Measurements from ENCODE around the gene PPP1R27. TPM values are rescaled to one million over a fixed set of nuclear protein-coding genes. Genes with fewer than 3 reads are reported as not detected.

The PPP1R27 gene
- polyA plus RNA-seq, 2 of the 4 experiments (the other 2 are of a cell fraction) = 0.09 TPM; not detected in 1

GRCh38 chr17:81879121-81879520 lies 44.3 kb upstream of the PPP1R27 start:
- Histone ChIP-seq H3K4me2 (no peak overlapping the region), H3K4me1 (peaks cover 6% of the 10 kb centered on the region; the same call in 1 of the 3 replicates), H3K9me3 (no peaks in the 10 kb centered on the region), H3K27ac (no peak overlapping the region), H3K4me3 (no peak overlapping the region)
- peak; percentile 12 to 63; a peak in 1 of 6 replicates for ATAC-seq
- TF ChIP-seq GATA3 (IDR thresholded peaks at IDR 0.05; ENCODE audit: borderline replicate concordance) (no peak), NPAS2 (CRISPR knock-in tag; IDR thresholded peaks at IDR 0.05; ENCODE audit: borderline replicate concordance) (no peak), HOXA7 (CRISPR knock-in tag; IDR thresholded peaks at IDR 0.05) (no peak), EHMT2 (IDR thresholded peaks at IDR 0.05; ENCODE audit: low read depth) (no peak), CHD4 (IDR thresholded peaks at IDR 0.05; ENCODE audit: borderline replicate concordance) (no peak), ZFP36 (IDR thresholded peaks at IDR 0.05; ENCODE audit: borderline replicate concordance, partially characterized antibody) (no peak), EHF (CRISPR knock-in tag; IDR thresholded peaks at IDR 0.05) (no peak), CHD2 (IDR thresholded peaks at IDR 0.05; ENCODE audit: low read length, partially characterized antibody) (no peak), ATOH8 (CRISPR knock-in tag; IDR thresholded peaks at IDR 0.05; ENCODE audit: low read depth) (no peak), RFX5 (IDR thresholded peaks at IDR 0.05) (no peak)
- ChIA-PET CTCF (interaction anchor here (0.9 to 11.2 kb wide), 4 partner anchors 8 to 48 kb away, joined by 3 to 126 read pairs (median 4); partner anchors contain the start of genes ARHGDIA and MAFG), POLR2A (interaction anchor here (1.3 kb wide), 1 partner anchor 9 kb away, joined by 3 read pairs; no protein-coding TSS in a partner anchor)
- no peak for DNase-seq (ENCODE audit: low read depth in 1 of 2, low spot score in 1 of 2)
- WGBS (ENCODE audit: missing lambda C conversion rate) = 87% methylated on average over 5 of the region's 5 CpGs
- FAIRE-seq = no peak

- FAIRE-seq = no peak
- ChIA-PET POLR2A (no interaction called here), CTCF (interaction anchor here (11.2 kb wide), 1 partner anchor 7 kb away, joined by 126 read pairs; the partner anchor contains the start of gene ARHGDIA)
- TF ChIP-seq SREBF2 (IDR thresholded peaks at IDR 0.05) = no peak
- no peak for TF ChIP-seq CEBPB (IDR thresholded peaks at IDR 0.05)
- TF ChIP-seq KDM5A (IDR thresholded peaks at IDR 0.05) = no peak
- TF ChIP-seq NFE2L2 (conservative IDR thresholded peaks at IDR 0.05; ENCODE audit: low read length) = no peak
- TF ChIP-seq RNF2 (IDR thresholded peaks at IDR 0.05; ENCODE audit: borderline replicate concordance, low read depth) = no peak
- TF ChIP-seq KDM1A (IDR thresholded peaks at IDR 0.05; ENCODE audit: low read depth) = no peak
- no peak for ATAC-seq
- WGBS (ENCODE audit: missing lambda C conversion rate) = 72% methylated on average over 3 of the region's 3 CpGs
- H3K4me3 ChIP-seq = no peak overlapping the region
- H3K4me1 ChIP-seq = peaks cover 6% of the 10 kb centered on the region; the same call in 1 of the 3 replicates
- no peaks in the 10 kb centered on the region for H3K9me3 ChIP-seq
- no peak overlapping the region for H3K4me2 ChIP-seq
- DNase-seq (ENCODE audit: low read depth in 1 of 2, low spot score in 1 of 2) = no peak
- H3K27ac ChIP-seq = no peak overlapping the region
Measured at GRCh38 chr17:81878294-81878693, 43.4 kb upstream of the PPP1R27 start.

- TF ChIP-seq FOSL2 (IDR thresholded peaks at IDR 0.05) = no peak
- no peak for TF ChIP-seq FOSL2 (CRISPR knock-in tag; IDR thresholded peaks at IDR 0.05)
- TF ChIP-seq BHLHE40 (IDR thresholded peaks at IDR 0.05; ENCODE audit: low read depth, low read length) = no peak
- no peak for TF ChIP-seq HMGXB4 (CRISPR knock-in tag; IDR thresholded peaks at IDR 0.05; ENCODE audit: borderline replicate concordance)
- TF ChIP-seq CBX8 (IDR thresholded peaks at IDR 0.05) = no peak
- no peak for TF ChIP-seq CEBPB (IDR thresholded peaks at IDR 0.05)
- TF ChIP-seq HOXB13 (CRISPR knock-in tag; IDR thresholded peaks at IDR 0.05; ENCODE audit: low read depth) = no peak
- no peak for TF ChIP-seq SMC3 (IDR thresholded peaks at IDR 0.05)
- no peak for TF ChIP-seq TP53 (CRISPR knock-in tag; IDR thresholded peaks at IDR 0.05)
- no peak for TF ChIP-seq RCOR1 (IDR thresholded peaks at IDR 0.05; ENCODE audit: low read depth, low read length)
- TF ChIP-seq SREBF2 (IDR thresholded peaks at IDR 0.05) = no peak
- TF ChIP-seq CHD4 (IDR thresholded peaks at IDR 0.05; ENCODE audit: borderline replicate concordance) = no peak
- TF ChIP-seq ATOH8 (CRISPR knock-in tag; IDR thresholded peaks at IDR 0.05; ENCODE audit: low read depth) = no peak
- no peak for TF ChIP-seq TFCP2L1 (CRISPR knock-in tag; IDR thresholded peaks at IDR 0.05)
- TF ChIP-seq NFE2L2 (conservative IDR thresholded peaks at IDR 0.05; ENCODE audit: low read length) = no peak
- no peak for TF ChIP-seq CTCF (IDR thresholded peaks at IDR 0.05)
- no peak for TF ChIP-seq RFX5 (IDR thresholded peaks at IDR 0.05)
- TF ChIP-seq USF2 (IDR thresholded peaks at IDR 0.05) = no peak
- no peak for TF ChIP-seq MYC (IDR thresholded peaks at IDR 0.05; ENCODE audit: borderline replicate concordance, low read length)
- 93% methylated on average over 5 of the region's 5 CpGs for WGBS (ENCODE audit: missing lambda C conversion rate)
- ATAC-seq = no peak
Measured at GRCh38 chr17:81877569-81877968, 42.7 kb upstream of the PPP1R27 start.

More at GRCh38 chr17:81877569-81877968, 42.7 kb upstream of the PPP1R27 start:
- CTCF ChIA-PET = interaction anchor here (1.2 kb wide), 1 partner anchor 8 kb away, joined by 3 read pairs; no protein-coding TSS in a partner anchor
- Histone ChIP-seq H3K9me3 (no peaks in the 10 kb centered on the region), H3K4me2 (no peak overlapping the region), H3K27ac (no peak overlapping the region), H3K4me1 (peaks cover 6% of the 10 kb centered on the region; the same call in 2 of the 3 replicates), H3K4me3 (no peak overlapping the region)
- no peak for FAIRE-seq
- no peak for DNase-seq (ENCODE audit: low read depth in 1 of 2, low spot score in 1 of 2)
- POLR2A ChIA-PET = interaction anchor here (1.4 kb wide), 1 partner anchor 9 kb away, joined by 5 read pairs; no protein-coding TSS in a partner anchor

Data from A549 (cell line).